Measurements from ENCODE around the gene UCP2. TPM values are rescaled to one million over a fixed set of nuclear protein-coding genes. Genes with fewer than 3 reads are reported as not detected.

The UCP2 gene
- total RNA-seq, 1 donor from 2014 or later = 103 TPM

- Mint-ChIP-seq H3K9me3 (ENCODE audit: low read depth) (no peaks in the 10 kb centered on the region), H3K36me3 (ENCODE audit: insufficient read depth) (peaks cover 4% of the 10 kb centered on the region), H3K4me1 (ENCODE audit: low read depth) (no peaks in the 10 kb centered on the region), H3K4me3 (ENCODE audit: low read depth) (no peak overlapping the region), H3K27me3 (no peaks in the 10 kb centered on the region), H3K27ac (no peak overlapping the region)
- no peak for TF ChIP-seq CTCF (IDR thresholded peaks at IDR 0.05; ENCODE audit: unreplicated experiment)
- DNase-seq (ENCODE audit: low spot score, unreplicated experiment) = no peak
Measured at GRCh38 chr11:74000307-74001133, 17.9 kb upstream of the UCP2 start.

- TF ChIP-seq CTCF (IDR thresholded peaks at IDR 0.05; ENCODE audit: unreplicated experiment) = no peak
- no peak for DNase-seq (ENCODE audit: low spot score, unreplicated experiment)
- peaks cover 4% of the 10 kb centered on the region for H3K36me3 Mint-ChIP-seq (ENCODE audit: insufficient read depth)
- H3K4me1 Mint-ChIP-seq (ENCODE audit: low read depth) = no peaks in the 10 kb centered on the region
- H3K27ac Mint-ChIP-seq = no peak overlapping the region
- H3K4me3 Mint-ChIP-seq (ENCODE audit: low read depth) = no peak overlapping the region
- no peaks in the 10 kb centered on the region for H3K9me3 Mint-ChIP-seq (ENCODE audit: low read depth)
- H3K27me3 Mint-ChIP-seq = no peaks in the 10 kb centered on the region
Measured at GRCh38 chr11:73999581-74000306, 17.1 kb upstream of the UCP2 start.

GRCh38 chr11:73998846-73999575 lies 16.4 kb upstream of the UCP2 start:
- no peak overlapping the region for H3K4me3 Mint-ChIP-seq (ENCODE audit: low read depth)
- no peaks in the 10 kb centered on the region for H3K9me3 Mint-ChIP-seq (ENCODE audit: low read depth)
- H3K36me3 Mint-ChIP-seq (ENCODE audit: insufficient read depth) = peaks cover 4% of the 10 kb centered on the region
- no peak for DNase-seq (ENCODE audit: low spot score, unreplicated experiment)
- H3K27ac Mint-ChIP-seq = no peak overlapping the region
- TF ChIP-seq CTCF (IDR thresholded peaks at IDR 0.05; ENCODE audit: unreplicated experiment) = no peak
- H3K27me3 Mint-ChIP-seq = no peaks in the 10 kb centered on the region
- no peaks in the 10 kb centered on the region for H3K4me1 Mint-ChIP-seq (ENCODE audit: low read depth)

GRCh38 chr11:73997120-73997770 lies 14.6 kb upstream of the UCP2 start:
- Mint-ChIP-seq H3K9me3 (ENCODE audit: low read depth) (no peaks in the 10 kb centered on the region), H3K4me1 (ENCODE audit: low read depth) (no peaks in the 10 kb centered on the region), H3K4me3 (ENCODE audit: low read depth) (no peak overlapping the region), H3K27me3 (no peaks in the 10 kb centered on the region), H3K36me3 (ENCODE audit: insufficient read depth) (peaks cover 4% of the 10 kb centered on the region), H3K27ac (no peak overlapping the region)
- no peak for TF ChIP-seq CTCF (IDR thresholded peaks at IDR 0.05; ENCODE audit: unreplicated experiment)
- DNase-seq (ENCODE audit: low spot score, unreplicated experiment) = no peak

All from progenitor cell of endocrine pancreas (in vitro differentiated cells).